H1 (cell line): ENCODE results near the gene PHLDB3. TPM values are rescaled to one million over a fixed set of nuclear protein-coding genes. Genes with fewer than 3 reads are reported as not detected.

Experiments
- ATF2 ChIP-seq: IDR thresholded peaks from 2 replicates; pipeline ENCODE4 v1.6.1; 2012; ENCODE audit warnings: low read length, inconsistent platforms
- BACH1 ChIP-seq: IDR thresholded peaks from 2 replicates; pipeline ENCODE4 v1.6.1; 2012; ENCODE audit warnings: low read length, improper control_type of control experiment
- CTBP2 ChIP-seq: IDR thresholded peaks from 2 replicates; pipeline ENCODE4 v1.7.0; 2011; ENCODE audit warnings: borderline replicate concordance, mild to moderate bottlenecking, moderate library complexity, mixed read lengths, low read length; ENCODE audit not compliant: insufficient read depth, insufficient read length
- CTCF ChIP-seq, 3 experiments: IDR thresholded peaks; 1 replicate in 2 of 3; 2 replicates in 1 of 3; pipeline versions ENCODE4 v1.5.1 to v1.6.1; 2011; ENCODE audit warnings: low read length in 3 of 3, mild to moderate bottlenecking in 3 of 3, inconsistent platforms in 2 of 3, low read depth in 1 of 3, moderate library complexity in 1 of 3; ENCODE audit not compliant: insufficient read depth in 1 of 3; ENCODE audit errors: control extremely low read depth in 1 of 3
- FOSL1 ChIP-seq: IDR thresholded peaks from 2 replicates; pipeline ENCODE4 v1.6.1; 2011; ENCODE audit warnings: mild to moderate bottlenecking, low read depth, low read length, moderate library complexity; ENCODE audit not compliant: insufficient read depth
- GTF2F1 ChIP-seq: IDR thresholded peaks from 2 replicates; pipeline ENCODE4 v1.6.1; 2012; ENCODE audit warnings: low read depth, low read length, improper control_type of control experiment, borderline replicate concordance
- JUN ChIP-seq: IDR thresholded peaks from 2 replicates; pipeline ENCODE4 v1.6.1; 2011; ENCODE audit warnings: low read depth, mild to moderate bottlenecking, improper control_type of control experiment, low read length
- POLR2AphosphoS5 ChIP-seq: IDR thresholded peaks from 2 replicates; pipeline ENCODE4 v1.6.1; 2011; ENCODE audit warnings: low read depth, low read length
- RAD21 ChIP-seq, 2 experiments: IDR thresholded peaks in 1 of 2; conservative IDR thresholded peaks in 1 of 2; 2 replicates each; pipeline ENCODE4 v1.6.1; 2011; ENCODE audit warnings: low read depth in 2 of 2, low read length in 2 of 2, improper control_type of control experiment in 1 of 2, inconsistent platforms in 1 of 2, mild to moderate bottlenecking in 1 of 2, moderate library complexity in 1 of 2
- RNF2 ChIP-seq: fragments of 200-900, 300-1000 bp; sonication (generic); IDR thresholded peaks from 2 replicates; pipeline ENCODE4 v1.7.1; 2016; ENCODE audit warnings: borderline replicate concordance, low read depth, mild to moderate bottlenecking, antibody characterized with exemption, low read length; ENCODE audit not compliant: poor library complexity, severe bottlenecking; ENCODE audit errors: missing control alignments
- SAP30 ChIP-seq: fragments of 300-600 bp; sonication (generic); IDR thresholded peaks from 2 replicates; pipeline ENCODE4 v1.7.1; 2012; ENCODE audit warnings: low read length, moderate library complexity, mild to moderate bottlenecking, inconsistent platforms; ENCODE audit not compliant: insufficient read depth, insufficient replicate concordance
- SIRT6 ChIP-seq: IDR thresholded peaks from one replicate; pipeline ENCODE4 v1.7.1; 2012; ENCODE audit warnings: low read length, inconsistent platforms
- SIX5 ChIP-seq: IDR thresholded peaks from 2 replicates; pipeline ENCODE4 v1.6.1; 2011; ENCODE audit warnings: mild to moderate bottlenecking, low read depth, low read length
- SP1 ChIP-seq: IDR thresholded peaks from 2 replicates; pipeline ENCODE4 v1.6.1; 2011; ENCODE audit warnings: low read depth, low read length
- TAF1 ChIP-seq: IDR thresholded peaks from 2 replicates; pipeline ENCODE4 v1.6.1; 2011; ENCODE audit warnings: mild to moderate bottlenecking, low read depth, low read length
- TCF12 ChIP-seq: IDR thresholded peaks from 2 replicates; pipeline ENCODE4 v1.6.1; 2011; ENCODE audit warnings: low read depth, mild to moderate bottlenecking, low read length
- USF2 ChIP-seq: IDR thresholded peaks from 2 replicates; pipeline ENCODE4 v1.6.1; 2011; ENCODE audit warnings: low read length, improper control_type of control experiment
- polyA plus RNA-seq, 7 experiments: library from polyadenylated mRNA; depleted of rRNA in 3 of 7; stranded (reverse) in 5 of 7; unstranded in 2 of 7; fragments of >200 nt in 5 of 7; fragments of 200-250 nt in 2 of 7; gene quantifications; 1 replicate in 5 of 7; 2 replicates in 1 of 7; 4 replicates in 1 of 7; pipeline versions ENCODE4 v1.2.1 to v1.2.3, GENCODE V29; 2011 to 2013; ENCODE audit warnings: missing spikeins in 2 of 7, mixed read lengths in 2 of 7
- total RNA-seq: library from RNA; stranded (reverse); fragmentation: NEBNext Ultra II Directional; extraction: Animal tissue kit (Norgen Biotek cat#: 25700); gene quantifications from 2 replicates; pipeline ENCODE4 v1.2.1, GENCODE V29; 2021

PHLDB3 gene
- total and polyA plus RNA-seq, 2 of the 8 experiments (the other 6 are each of a cell fraction or from before 2014, with no cell fraction given): 4.0 to 8.5 TPM

GRCh38 chr19:43526884-43527859 lies 22.6 kb upstream of the PHLDB3 start, which contains the start of gene ETHE1 (continued):
- TF ChIP-seq CTCF (IDR thresholded peaks at IDR 0.05; ENCODE audit: control extremely low read depth in 1 of 3, insufficient read depth in 1 of 3, low read depth in 1 of 3, low read length in 3 of 3) (no peak), FOSL1 (no peak), SAP30 (no peak), SIX5 (no peak), TCF12 (no peak), SP1 (no peak), SIRT6 (no peak), BACH1 (no peak), RNF2 (no peak), JUN (no peak), ATF2 (no peak), USF2 (no peak), CTBP2 (no peak), POLR2AphosphoS5 (0 out of 2 replicates have a peak, but pooled peaks have one; percentile 31), GTF2F1 (no peak), TAF1 (peak; percentile 86), RAD21 (IDR thresholded peaks at IDR 0.05 in 1 of 2, conservative IDR thresholded peaks at IDR 0.05 in 1 of 2; ENCODE audit: low read depth in 2 of 2, low read length in 2 of 2) (peak in 1 of 2 experiments; percentile 6; a peak in 1 of 4 replicates)
